Activated CD4-positive, alpha-beta T cell treated with anti-CD3 and anti-CD28 coated beads, Interleukin-2, amount 10 ng/mL, durations not matched to agents 24 days and 14 days (primary cell): ENCODE results near the gene FAM47B. TPM values are rescaled to one million over a fixed set of nuclear protein-coding genes. Genes with fewer than 3 reads are reported as not detected.

ENCODE experiments used
- DNase-seq: peaks from one replicate; pipeline ENCODE4 v3.0.0; 2022
- H3K27ac Mint-ChIP-seq: one replicate; pipeline ENCODE4 v1.8.0; 2022; ENCODE audit warnings: mild to moderate bottlenecking, mixed read lengths
- H3K27me3 Mint-ChIP-seq: one replicate; pipeline ENCODE4 v1.8.0; 2022; ENCODE audit warnings: mixed read lengths
- H3K36me3 Mint-ChIP-seq: one replicate; pipeline ENCODE4 v1.8.0; 2022; ENCODE audit warnings: low read depth, mild to moderate bottlenecking, mixed read lengths
- H3K4me1 Mint-ChIP-seq: one replicate; pipeline ENCODE4 v1.8.0; 2021; ENCODE audit warnings: mixed read lengths
- H3K4me3 Mint-ChIP-seq: one replicate; pipeline ENCODE4 v1.8.0; 2022; ENCODE audit warnings: mild to moderate bottlenecking, moderate library complexity, mixed read lengths
- H3K9me3 Mint-ChIP-seq: one replicate; pipeline ENCODE4 v1.8.0; 2021; ENCODE audit warnings: mixed read lengths
- intact Hi-C: fragments of 100-400 bp; cut with micrococcal nuclease; formaldehyde crosslinking; loops from one replicate; pipeline ENCODE4 v1.15.1; 2023
- total RNA-seq: library from RNA; stranded (reverse); gene quantifications from 2 replicates; pipeline ENCODE4 v1.2.3, GENCODE V29; 2022

FAM47B gene
- total RNA-seq, 1 donor from 2014 or later, result not detected

DNA sequence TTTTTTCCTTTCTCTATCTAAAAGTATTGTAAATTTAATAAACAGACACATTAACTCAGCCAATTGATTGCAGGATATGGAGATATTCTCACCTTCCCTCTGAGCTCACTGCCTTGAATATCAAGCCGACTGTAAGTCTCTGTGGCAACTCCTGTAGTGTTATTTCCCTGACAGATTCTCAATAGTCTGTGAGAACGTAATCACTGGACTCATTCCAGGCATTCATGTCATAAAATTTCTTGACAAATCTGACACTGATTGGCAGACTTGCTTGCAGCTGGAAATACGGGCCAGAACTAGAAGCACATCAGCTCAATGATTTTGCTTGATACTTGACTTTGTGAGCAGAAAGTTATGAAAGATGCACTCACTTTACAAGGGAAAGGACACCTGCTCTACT, 29.6 kb downstream of the FAM47B start:
- no peak for DNase-seq
- H3K27ac Mint-ChIP-seq, result no peak overlapping the region
- no peak overlapping the region for H3K4me3 Mint-ChIP-seq
- intact Hi-C loops, result no loop called here
- no peaks in the 10 kb centered on the region for H3K9me3 Mint-ChIP-seq
- H3K4me1 Mint-ChIP-seq, result no peaks in the 10 kb centered on the region
- no peaks in the 10 kb centered on the region for H3K36me3 Mint-ChIP-seq
- no peaks in the 10 kb centered on the region for H3K27me3 Mint-ChIP-seq

DNA sequence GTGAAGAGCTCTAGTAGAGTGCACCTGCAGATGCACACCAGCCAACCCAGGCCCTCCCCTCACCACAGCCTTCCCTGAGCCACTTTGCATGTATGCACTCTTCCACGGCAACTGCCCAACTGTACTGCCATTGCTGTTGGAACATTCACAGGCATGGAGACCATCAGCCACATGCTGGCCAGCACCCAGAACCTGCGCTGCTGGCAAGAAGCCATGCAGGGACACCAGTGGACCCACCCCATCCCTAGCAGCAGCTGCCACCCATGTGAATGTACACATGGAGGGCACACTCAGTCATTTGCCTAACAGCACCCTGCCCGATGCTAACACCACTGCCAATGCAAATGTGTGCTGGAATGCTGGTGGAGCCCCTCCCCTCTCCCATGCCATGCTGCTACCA, 35.6 kb downstream of the FAM47B start:
- Mint-ChIP-seq H3K27ac (no peak overlapping the region), H3K27me3 (no peaks in the 10 kb centered on the region), H3K4me1 (no peaks in the 10 kb centered on the region), H3K36me3 (no peaks in the 10 kb centered on the region), H3K4me3 (no peak overlapping the region), H3K9me3 (no peaks in the 10 kb centered on the region)
- intact Hi-C loops, result no loop called here
- no peak for DNase-seq

DNA sequence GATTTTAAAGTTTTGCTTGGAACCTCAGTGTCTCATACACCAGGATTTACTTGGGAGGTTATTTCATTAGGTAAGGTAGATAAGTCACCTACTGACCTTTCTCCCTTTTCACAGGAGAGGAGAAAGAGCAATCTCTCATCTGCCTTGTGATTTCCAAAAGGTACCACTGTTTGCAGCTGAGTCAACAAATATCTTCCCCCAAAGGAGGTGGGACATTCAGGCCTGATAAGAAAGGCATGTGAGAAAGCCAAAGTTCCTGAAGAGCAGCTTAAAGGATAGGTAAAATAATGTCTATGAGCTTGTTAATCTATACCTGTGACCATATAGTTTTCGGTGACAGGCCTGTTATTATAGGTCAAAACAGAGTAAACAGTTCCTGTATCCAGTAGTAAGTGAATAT, 45.0 kb downstream of the FAM47B start:
- no peak overlapping the region for H3K27ac Mint-ChIP-seq
- H3K4me1 Mint-ChIP-seq, result no peaks in the 10 kb centered on the region
- no peak overlapping the region for H3K4me3 Mint-ChIP-seq
- intact Hi-C loops, result no loop called here
- H3K36me3 Mint-ChIP-seq, result no peaks in the 10 kb centered on the region
- H3K27me3 Mint-ChIP-seq, result no peaks in the 10 kb centered on the region
- no peaks in the 10 kb centered on the region for H3K9me3 Mint-ChIP-seq
- DNase-seq, result no peak
